ENCODE data around the gene IFNG.
A peak's percentile ranks its signal among the peaks of the same experiment; 100 is the strongest.
"Not testable (repeated sequence)": the region's sequence is repeated elsewhere in the genome, so short reads cannot be mapped to it uniquely, and the experiment has no call there.

IFNG gene

DNA sequence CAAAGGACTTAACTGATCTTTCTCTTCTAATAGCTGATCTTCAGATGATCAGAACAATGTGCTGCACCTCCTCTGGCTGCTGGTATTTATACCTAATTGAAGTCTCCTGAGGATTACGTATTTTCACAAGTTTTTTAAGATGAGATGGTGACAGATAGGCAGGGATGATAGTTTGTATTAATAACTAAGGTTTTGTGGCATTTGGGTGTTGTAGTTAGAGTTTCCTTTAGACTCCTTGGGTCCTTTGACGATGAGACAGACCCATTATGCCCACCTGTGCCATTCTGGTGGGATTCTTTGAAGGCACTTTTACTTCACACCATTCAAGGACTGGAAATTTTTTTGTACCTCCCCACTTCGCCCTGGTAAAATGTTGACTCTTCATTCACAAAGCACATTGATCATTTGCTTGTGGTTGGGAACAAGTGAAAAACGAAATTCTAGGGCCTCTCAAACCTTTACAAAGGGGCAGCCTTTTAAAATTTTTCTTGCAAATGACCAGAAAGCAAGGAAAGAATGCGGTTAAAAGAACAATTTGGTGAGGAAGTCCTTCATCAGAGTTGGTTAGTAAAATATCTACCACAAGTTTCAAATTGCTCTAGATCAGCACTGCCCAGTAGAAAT is at the start of gene IFNG:
TSS of gene IFNG (minus strand) at position 60 of the 624 bp plus-strand sequence. CDS start 125 bp downstream, outside the sequence.
- DNase-seq (ENCODE audit: low read depth in 2 of 2): no peak

DNA sequence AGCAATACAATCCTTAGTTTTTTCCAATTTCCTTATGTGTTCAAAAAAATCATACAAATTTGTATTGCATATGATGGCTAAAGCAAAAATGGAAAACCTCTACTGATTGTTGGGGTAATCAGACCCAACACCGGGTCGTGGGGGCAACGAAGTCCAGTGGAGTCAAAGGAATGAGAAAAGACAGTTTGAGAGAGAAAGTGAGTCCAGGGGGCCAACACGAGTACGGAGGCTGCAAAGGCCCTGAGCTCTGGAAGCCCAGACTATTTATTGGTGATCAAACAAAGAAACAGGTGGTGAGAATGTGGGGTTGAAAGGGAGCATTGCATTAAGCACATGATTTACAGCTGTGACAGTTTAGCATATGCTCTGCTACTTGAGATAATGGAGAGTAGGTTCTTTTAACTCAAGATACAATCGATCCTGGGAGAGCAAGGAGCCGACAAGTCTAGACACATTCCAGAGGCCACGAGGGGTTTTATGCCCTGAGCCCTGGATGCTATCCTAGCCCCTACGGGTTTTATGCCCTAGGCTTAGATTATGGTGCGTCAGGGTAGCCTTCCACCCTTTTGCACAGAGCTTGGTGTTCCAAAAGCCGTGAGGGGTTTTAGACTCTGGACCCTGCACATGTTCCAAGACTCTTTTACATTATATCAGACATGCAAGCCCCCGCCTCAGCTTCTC is 49.6 kb upstream of the IFNG start:
- DNase-seq (ENCODE audit: low read depth in 2 of 2): not testable (repeated sequence)

DNA sequence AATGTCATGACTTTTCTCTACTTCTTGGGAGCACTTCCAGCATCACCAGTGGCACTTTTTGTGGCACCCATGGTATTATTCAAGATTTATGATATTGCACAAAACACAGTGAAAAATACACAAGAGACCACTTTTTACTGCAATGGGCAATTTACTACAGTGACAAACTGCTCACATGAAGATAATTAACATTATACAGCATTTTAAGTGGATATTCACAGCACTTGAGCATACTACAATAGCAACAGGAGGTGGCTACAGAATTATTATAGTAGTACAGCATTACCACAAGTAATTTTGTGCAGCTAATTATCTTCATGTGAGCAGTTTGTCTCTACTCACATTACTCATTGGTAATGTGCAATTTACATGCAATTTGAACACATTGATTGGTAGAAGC is 47.7 kb upstream of the IFNG start:
- no peak for DNase-seq (ENCODE audit: low read depth in 2 of 2)

DNA sequence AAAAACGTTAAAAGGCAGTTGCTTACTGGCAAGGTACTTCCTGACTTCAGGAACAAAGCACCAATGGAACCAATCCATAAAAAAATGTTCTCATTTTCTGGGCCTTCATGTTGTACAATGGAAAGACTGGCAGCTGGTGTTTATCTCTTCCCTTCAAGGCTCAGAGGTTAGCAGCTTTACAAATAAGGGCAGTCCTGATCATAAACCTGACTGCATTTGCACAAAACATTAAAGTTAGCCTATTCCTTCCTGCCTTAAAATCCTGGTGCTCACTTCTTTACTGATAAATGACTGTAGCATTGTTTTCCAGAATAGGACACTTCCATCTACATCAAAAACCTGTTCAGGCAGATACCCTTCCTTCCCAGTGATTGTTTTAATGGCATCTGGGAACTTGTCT is 46.9 kb upstream of the IFNG start:
- no peak for DNase-seq (ENCODE audit: low read depth in 2 of 2)

DNA sequence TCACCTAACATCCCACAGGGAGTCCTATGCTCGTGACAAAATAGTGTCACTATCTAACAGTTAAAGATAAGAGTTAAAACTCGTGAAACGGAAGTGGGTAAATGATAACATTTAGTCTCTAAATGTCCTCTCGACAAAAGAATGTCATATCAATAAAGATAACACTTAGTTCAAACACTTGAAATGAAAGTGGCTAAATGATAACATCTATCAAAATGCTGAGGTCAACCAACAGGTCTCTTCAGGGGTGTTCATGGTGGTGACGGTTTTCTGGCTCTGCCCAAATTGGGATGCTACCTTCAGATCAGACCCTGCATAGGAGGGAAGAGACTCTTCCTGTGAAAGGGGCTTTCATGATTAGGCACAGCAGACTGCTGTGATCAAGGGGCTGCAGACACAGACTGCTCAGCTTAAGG is 43.9 kb upstream of the IFNG start:
- no peak for DNase-seq (ENCODE audit: low read depth in 2 of 2)

DNA sequence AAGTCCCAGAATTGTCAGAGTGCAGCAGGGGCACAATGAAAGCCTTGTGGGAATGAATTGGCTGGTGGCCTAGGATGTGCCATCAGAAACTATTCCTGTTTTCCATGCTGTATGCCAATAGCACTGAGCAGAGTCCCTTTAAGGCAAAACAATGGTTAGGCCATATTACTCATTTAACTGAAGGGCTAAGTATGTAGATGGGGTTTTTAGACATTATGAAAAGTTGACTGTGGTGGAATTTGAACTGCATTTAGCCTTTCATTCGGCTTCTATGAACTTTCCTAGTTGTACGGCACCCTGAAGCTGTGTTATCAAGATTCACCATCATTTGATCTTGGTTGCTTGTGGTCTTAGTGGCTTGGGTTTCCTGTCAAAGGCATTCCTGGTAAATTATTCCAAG is 41.3 kb upstream of the IFNG start:
- DNase-seq (ENCODE audit: low read depth in 2 of 2): no peak

DNA sequence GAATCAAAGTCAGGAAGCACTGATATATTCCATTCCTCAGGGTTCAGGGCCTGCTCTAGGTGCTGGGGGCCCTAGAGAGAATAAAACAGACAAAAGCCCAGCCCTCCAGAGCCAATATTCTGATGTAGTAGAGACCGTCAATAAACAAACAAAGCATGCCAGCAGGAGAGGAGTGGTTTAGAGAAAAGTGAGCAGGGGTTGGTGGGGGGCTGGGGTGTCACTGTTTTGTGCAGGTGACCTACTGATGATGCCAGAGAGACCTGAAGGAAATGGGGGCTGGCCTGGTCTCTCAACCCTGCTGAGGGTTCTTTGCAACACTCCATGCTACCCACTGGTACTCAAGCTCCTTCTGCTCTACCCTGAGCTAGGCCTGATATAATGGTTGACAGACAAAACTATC is 39.6 kb upstream of the IFNG start:
- no peak for DNase-seq (ENCODE audit: low read depth in 2 of 2)

DNA sequence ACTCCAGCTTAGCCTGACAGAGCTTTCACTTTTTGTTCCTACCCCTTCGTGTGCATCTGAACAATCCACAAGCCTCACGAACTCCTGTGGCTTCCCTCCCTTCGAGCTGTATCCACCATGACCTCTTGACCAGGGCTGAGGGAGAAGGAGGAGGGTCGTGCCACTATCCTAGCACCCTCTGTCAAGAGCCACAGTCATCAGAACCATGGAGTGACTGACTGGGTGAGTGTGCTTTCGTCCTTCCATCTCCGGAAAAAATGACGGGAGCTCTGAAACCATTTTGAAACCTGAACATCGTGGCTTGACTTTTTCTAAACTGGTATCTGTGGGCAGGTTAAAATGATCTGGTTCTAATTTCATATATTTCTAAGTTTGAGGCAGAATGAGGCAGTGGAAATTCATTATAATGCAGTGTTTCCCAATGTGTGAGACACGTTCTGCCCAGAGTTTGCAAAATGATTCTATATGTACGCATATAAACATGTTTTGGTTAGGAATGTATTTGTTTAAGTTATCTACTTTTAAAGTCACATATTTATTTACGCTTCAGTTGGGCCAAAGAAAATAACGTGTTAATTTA is 39.1 kb upstream of the IFNG start:
- DNase-seq (ENCODE audit: low read depth in 2 of 2): no peak

DNA sequence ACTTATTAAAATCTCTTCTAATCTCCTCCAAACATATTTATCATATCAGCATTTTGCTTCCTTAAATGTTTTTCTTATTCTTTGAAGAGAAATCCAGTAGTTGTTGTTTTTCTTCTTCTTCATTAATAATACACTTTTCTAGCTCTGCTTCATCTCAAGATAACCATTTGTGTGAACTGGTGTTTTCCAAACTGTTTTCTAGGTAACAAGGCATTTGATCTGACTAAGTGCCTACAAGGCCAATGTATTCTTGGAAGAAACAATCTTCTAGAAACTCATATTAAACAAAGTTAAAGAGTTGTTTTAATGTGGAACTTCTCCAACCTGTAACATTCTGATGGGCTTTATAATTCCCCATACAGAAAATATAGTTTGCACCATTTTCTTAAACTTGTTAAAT is 30.8 kb upstream of the IFNG start:
- no peak for DNase-seq (ENCODE audit: low read depth in 2 of 2)

DNA sequence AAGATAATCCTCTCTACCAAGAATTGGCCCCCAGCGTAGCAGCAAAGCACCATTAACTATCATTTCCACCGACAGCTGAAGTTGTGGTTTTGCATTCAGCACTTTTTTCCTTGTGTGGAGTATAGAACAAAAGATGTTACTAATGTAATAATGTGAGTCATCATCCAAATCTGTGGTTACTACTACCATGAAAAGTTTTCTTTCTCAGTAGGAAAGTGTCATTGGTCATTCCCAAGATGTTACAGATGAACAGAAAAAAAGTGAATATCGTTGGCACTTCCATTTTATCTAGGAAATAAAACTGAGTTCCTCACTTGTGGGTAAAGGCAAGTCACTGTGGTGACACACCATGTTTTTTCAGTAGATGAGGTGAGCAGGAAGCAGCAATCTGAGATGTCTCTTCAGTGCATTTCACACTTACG is 30.3 kb upstream of the IFNG start:
- no peak for DNase-seq (ENCODE audit: low read depth in 2 of 2)

DNA sequence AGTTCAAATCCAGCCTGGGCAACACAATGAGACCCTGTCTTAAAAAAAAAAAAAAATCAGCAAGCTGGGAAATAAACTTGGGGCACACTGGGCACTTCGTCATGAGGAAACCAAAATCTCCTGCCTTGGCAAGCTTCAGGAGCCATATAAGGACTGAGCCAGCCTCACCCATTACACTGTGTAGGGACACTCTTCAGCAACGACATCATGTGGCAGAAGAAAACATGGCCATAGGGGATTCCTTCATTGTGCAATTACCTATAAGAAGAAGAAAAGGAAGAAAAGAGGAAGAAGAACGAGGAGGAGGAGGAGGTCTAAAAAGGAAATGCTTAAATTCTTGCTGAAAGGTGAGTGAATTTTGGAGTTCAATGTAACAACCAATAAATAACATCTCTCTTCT is 26.1 kb upstream of the IFNG start:
- DNase-seq (ENCODE audit: low read depth in 2 of 2): no peak

DNA sequence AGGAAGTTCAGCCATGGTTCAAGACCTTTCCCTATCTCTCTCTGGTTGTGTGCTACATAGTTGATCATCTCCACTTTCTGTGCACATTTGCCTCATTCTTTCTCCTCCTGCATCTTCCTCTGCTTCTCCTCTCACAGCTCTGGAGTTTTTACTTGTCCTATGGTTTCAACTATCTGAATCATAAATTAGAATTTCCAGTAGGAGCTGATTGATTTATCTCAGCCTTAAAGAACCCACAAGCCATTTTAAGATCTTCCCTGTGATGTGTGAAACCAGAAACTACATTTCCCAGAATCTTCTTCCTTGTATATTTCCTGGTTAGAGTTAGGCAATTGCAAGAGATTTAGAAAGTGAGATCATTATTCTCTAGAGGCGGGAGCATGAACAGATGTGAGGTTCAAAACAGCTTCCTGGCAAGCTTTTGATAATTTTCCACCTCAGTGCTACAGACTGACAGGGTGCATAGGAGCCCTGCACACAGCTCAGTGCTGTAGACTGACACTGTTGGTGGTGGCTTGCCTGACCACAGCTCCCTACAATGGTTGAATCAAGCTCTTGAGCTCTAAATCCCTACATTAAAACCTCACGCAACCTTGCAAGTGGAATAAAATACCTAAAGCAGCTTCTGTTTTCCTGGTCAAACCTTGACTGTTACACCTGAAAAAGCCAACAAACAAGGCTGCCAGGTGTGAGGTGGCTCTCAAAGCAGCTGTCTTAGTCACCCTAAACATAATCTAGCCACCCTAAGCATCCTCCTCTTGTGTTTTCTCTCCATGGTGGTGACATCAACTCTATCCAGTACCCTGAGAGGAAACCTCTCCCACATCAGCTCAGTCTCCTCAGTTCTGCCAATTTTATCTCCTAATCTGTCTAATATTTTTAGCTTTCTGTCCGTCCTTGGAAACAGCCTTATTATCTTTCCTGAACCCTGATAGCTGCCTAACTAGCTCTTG is 21.5 kb upstream of the IFNG start:
- DNase-seq (ENCODE audit: low read depth in 2 of 2): no peak

DNA sequence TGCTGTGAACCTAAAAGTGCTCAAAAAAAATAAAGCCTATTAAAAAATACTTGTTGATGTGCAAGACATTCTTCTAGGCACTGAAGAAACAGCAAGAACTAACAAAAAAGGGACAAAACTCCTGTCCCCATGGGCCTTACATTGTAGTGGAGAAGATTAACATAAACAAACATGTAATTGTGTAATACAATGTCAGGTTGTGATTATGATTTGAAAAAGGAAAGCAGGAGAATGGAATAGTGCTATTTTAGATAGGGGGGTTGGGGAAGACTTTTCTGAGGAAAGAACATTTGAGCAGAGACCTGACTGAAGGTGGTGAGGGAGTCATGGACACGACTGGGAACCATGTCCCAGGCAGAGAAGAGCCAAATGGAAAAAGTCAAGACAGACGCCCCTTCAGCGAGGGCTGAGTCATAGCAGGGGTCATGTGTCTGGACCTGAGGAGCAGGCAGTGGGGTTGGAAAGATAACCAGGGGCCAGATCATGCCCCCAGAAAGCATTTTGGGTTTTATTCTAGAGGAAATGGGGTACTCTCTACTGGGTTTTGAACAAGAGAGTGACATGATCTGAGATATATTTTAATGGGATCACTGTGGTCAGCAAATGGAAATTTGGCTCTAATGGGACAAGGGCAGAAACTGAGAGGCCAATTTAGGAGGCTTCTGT is 19.4 kb upstream of the IFNG start:
- DNase-seq (ENCODE audit: low read depth in 2 of 2): no peak

DNA sequence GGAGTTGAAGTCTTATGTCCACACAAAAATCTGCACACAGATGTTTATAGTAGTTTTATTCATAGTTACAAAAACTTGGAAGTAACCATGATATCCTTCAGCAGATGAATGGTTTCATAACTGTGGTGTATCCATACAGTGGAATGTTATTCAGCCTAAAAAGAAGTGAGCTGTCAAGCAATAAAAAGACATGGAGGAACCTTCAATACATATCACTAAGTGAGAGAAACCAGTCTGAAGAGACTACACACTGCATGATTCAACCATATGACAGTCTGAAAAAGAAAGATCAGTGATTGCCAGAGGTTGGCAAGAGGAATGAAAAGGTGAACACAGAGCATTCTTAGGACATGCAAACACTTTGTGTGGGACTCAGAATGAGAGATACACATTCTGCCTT is 18.6 kb upstream of the IFNG start:
- DNase-seq (ENCODE audit: low read depth in 2 of 2): no peak

DNA sequence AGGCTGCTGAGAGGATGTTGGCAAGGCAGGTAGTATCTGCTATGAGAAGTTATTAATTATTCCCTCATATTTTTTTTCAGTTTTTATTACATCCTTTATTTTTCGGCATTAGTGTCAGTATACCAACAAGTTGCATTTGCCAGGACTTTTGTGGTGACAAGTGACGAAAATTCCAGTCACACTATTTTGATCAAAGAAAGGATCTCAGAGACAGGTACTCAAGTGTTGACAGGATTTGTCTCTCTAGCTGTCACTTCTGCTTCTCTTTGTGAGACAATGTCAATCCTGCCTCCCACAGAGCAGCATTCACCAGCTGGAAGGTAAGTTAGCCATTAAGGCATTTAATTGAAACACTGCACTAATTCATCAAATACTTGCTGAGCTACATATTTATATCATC is 18.0 kb upstream of the IFNG start:
- no peak for DNase-seq (ENCODE audit: low read depth in 2 of 2)

DNA sequence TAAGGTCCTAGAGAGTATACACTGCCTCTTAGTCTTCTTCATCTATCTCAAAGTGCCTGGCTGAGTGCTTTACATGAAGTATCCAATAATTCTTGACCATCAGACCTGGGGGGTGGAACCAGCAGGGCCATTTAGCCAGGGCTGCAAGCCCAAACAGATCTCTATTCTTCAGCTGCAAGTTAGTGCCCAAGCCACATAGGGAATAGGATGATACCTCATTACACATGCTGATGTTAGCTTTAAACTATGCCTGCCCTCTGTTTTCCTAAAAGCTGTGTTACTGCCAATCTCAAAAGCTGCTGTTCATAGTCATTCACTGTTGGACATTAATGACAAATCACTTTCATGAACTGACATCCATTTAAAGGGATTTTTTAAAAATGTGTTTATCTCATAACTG is 16.7 kb upstream of the IFNG start:
- DNase-seq (ENCODE audit: low read depth in 2 of 2): no peak

DNA sequence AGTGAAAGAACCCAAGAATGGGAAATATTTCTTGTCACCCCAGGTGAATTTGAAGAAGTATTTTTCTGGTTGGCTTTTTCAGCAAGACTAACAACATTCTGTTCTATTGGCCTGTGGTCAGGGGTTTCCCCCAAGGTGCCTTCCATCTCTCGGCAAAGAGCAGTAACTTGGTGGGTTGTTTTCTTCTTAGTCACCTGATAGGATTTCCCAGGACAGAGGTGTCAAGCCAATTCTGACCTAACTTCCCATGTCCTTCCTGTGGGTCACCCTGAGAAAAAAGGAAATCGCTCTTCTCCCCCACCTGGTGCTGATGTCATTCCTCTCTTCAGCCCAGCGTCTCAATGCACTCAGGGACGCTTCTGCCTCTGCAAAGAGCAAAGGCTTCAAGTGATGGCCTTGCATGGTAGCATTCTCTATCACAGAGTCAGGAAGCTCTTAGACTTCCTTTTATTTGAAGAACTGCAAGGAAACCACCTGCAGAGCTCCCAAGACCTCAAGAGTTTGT is 16.1 kb upstream of the IFNG start:
- peak; percentile 20 to 29 for DNase-seq (ENCODE audit: low read depth in 2 of 2)

DNA sequence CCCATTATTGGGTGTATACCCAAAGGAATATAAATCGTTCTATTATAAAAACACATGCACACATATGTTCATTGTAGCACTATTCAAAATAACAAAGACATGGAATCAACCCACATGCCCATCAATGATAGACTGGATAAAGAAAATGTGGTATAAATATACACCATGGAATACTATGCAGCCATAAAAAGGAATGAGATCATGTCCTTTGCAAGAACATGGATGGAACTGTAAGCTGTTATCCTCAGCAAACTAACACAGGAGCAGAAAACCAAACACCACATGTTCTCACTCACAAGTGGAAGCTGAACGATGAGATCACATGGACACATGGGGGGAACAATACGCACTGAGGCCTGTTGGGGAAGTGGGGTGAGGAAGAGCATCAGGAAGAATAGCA is 15.2 kb upstream of the IFNG start:
- DNase-seq (ENCODE audit: low read depth in 2 of 2): not testable (repeated sequence)

DNA sequence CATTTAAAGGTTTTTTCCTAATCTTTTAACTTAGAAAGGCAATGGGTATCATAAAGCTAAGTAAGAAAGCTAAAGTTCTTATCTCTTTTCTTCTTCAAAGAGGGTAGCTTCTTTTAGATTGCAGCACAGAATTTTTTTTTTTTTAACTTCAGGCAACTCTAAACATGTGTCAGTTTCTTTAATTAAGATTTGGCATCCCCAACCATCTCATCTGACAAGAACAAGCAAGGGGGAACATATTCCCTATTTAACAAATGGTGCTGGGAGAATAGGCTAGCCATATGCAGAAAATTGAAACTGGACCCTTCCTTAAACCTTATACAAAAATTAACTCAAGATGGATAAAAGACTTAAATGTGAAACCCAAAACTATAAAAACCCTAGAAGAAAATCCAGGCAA is 14.3 kb upstream of the IFNG start:
- no peak for DNase-seq (ENCODE audit: low read depth in 2 of 2)

DNA sequence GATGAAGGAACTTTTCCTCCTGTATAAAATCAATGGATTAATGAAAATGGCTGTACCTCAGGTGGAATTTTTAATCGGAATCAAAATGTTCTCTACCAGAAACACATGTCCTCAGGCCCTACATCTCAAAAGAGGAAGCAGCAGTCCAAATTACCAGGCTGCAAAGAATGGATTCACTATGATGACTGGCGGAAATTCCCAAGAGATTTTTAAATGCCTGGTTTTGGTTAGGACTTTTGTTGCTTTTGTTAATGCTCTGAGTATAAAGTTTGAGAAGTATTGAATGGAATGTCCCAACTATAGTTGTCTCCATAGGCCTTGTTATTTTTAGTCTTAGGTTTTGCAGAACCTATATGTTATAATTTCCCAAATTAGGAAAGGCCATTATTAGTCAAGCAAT is 11.2 kb upstream of the IFNG start:
- DNase-seq (ENCODE audit: low read depth in 2 of 2): no peak

DNA sequence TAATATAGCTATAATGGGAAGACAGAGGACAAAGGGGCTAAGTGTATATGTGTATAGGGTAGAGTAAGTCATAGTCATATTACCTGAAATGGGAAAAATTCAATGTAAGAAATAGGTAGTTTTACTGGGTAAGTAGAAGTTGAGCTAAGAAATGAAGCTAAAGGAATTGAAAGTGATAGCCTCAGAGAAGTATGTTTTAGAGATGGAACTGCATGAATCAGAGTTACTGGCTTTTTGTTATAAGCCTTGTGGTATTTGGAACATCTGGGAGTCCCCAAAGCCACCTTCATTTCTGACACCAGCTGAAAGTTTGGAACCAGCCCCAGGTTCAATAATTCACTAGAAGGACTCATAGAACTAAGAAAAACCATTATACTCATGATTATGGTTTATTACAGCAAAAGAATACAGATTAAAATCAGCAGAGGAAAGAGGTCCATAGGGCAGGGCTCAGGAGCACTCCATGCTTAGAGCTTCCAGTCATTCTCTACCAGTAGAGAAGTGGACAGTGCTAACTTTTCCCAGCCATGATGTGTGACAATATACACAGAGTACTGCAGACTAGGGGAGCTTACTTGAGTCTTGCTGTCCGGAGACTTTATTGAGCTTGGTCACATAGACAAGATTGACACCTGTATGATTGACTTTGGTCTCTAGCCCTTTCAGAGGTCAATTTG is 9.8 kb upstream of the IFNG start:
- no peak for DNase-seq (ENCODE audit: low read depth in 2 of 2)

Measured in activated CD4-positive, alpha-beta T cell treated with anti-CD3 and anti-CD28 coated beads for 24 hours (primary cell).